Activated T-helper 17 cell treated with anti-CD3 and anti-CD28 coated beads, Interleukin-2, amount 50 U/mL, for 72 hours (primary cell): ENCODE results near the gene AHSA1. TPM values are rescaled to one million over a fixed set of nuclear protein-coding genes. Genes with fewer than 3 reads are reported as not detected.

Source experiments
- ATAC-seq: fragments of 150-1000 bp; cut with Tn5 transposase; replicated peaks from 2 replicates; pipeline ENCODE4 v1.10.0; 2021; ENCODE audit warnings: mild to moderate bottlenecking, moderate library complexity
- H3K27ac Mint-ChIP-seq: one replicate; pipeline ENCODE4 v1.8.0; 2022; ENCODE audit warnings: mixed read lengths
- H3K27me3 Mint-ChIP-seq: one replicate; pipeline ENCODE4 v1.8.0; 2022; ENCODE audit warnings: mixed read lengths
- H3K36me3 Mint-ChIP-seq: one replicate; pipeline ENCODE4 v1.8.0; 2022; ENCODE audit warnings: low read depth, mild to moderate bottlenecking, mixed read lengths
- H3K4me1 Mint-ChIP-seq: one replicate; pipeline ENCODE4 v1.8.0; 2022; ENCODE audit warnings: mixed read lengths
- H3K4me3 Mint-ChIP-seq: one replicate; pipeline ENCODE4 v1.8.0; 2022; ENCODE audit warnings: mild to moderate bottlenecking, mixed read lengths
- H3K9me3 Mint-ChIP-seq: one replicate; pipeline ENCODE4 v1.8.0; 2022; ENCODE audit warnings: mixed read lengths
- total RNA-seq, 2 donors: library from RNA; stranded (reverse); gene quantifications; one replicate each; pipeline ENCODE4 v1.2.3, GENCODE V29; 2022

Gene AHSA1
- total RNA-seq, 2 donors from 2014 or later: 143 to 283 TPM

DNA sequence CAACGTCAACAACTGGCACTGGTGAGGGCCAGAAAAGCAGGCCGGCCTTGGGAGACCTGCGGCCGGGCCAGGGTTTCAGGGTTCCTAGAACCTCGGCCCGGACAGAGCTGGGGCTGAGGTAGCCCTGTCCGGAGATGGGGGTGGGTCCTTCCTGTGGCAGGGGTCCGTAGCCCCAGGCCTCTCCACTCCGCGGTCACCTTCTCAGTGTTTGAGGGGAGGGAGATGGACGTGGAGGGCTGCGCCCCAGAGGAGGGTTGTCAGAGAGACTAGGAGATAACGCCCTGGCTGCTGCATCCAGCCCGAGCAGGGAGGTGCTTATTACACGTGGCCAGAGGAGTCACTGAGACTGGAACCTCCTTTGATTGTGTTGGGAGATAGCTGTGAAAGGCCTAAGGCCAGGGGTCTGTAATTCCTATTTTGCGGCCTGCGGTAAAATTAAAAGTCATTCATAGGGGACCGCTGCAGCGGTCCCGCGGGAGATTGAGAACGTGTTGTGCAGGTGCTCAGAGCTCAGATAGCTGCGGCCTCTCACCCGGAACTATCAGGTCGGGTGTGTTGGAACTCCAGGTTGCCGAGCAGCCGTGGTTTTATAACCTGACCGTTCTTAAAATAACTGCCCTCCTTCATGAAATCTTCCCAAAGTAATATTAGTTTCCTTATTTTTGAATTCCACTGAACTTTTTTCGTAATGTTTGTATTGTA lies 507 bp downstream of the AHSA1 start:
- peaks cover 77% of the 10 kb centered on the region for H3K36me3 Mint-ChIP-seq
- ATAC-seq: no peak
- no peaks in the 10 kb centered on the region for H3K27me3 Mint-ChIP-seq
- peak overlapping the region; percentile 98 for H3K4me3 Mint-ChIP-seq
- H3K4me1 Mint-ChIP-seq: peaks cover 23% of the 10 kb centered on the region
- H3K9me3 Mint-ChIP-seq: no peaks in the 10 kb centered on the region
- peak overlapping the region; percentile 100 for H3K27ac Mint-ChIP-seq

GRCh38 chr14:77459072-77459723 lies 1.3 kb downstream of the AHSA1 start:
- ATAC-seq: no peak
- H3K27ac Mint-ChIP-seq: peak overlapping the region; percentile 100
- H3K4me1 Mint-ChIP-seq: peaks cover 23% of the 10 kb centered on the region
- H3K9me3 Mint-ChIP-seq: no peaks in the 10 kb centered on the region
- H3K27me3 Mint-ChIP-seq: no peaks in the 10 kb centered on the region
- peaks cover 77% of the 10 kb centered on the region for H3K36me3 Mint-ChIP-seq
- peak overlapping the region; percentile 98 for H3K4me3 Mint-ChIP-seq

GRCh38 chr14:77467801-77468200 lies 9.9 kb downstream of the AHSA1 start:
- H3K27ac Mint-ChIP-seq: no peak overlapping the region
- ATAC-seq: no peak
- peaks cover 72% of the 10 kb centered on the region for H3K36me3 Mint-ChIP-seq
- H3K27me3 Mint-ChIP-seq: no peaks in the 10 kb centered on the region
- H3K4me3 Mint-ChIP-seq: no peak overlapping the region
- H3K4me1 Mint-ChIP-seq: peaks cover 5% of the 10 kb centered on the region
- no peaks in the 10 kb centered on the region for H3K9me3 Mint-ChIP-seq

DNA sequence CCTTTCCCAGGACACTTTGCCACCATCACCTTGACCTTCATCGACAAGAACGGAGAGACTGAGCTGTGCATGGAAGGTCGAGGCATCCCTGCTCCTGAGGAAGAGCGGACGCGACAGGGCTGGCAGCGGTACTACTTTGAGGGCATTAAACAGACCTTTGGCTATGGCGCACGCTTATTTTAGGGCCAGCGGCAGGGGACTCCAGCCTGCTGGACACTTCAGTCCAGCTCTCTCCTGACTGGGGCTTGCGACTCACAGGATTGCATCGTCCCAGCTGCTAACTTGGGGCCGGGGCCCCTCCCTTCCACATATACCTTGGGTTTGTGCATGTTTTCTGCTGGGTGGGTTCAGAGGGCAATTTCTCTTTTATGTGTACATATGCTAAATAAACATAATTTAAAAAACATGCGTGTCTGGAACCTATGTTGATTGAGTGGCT lies 11.2 kb downstream of the AHSA1 start:
- no peak for ATAC-seq
- H3K27me3 Mint-ChIP-seq: no peaks in the 10 kb centered on the region
- H3K4me1 Mint-ChIP-seq: peaks cover 5% of the 10 kb centered on the region
- no peak overlapping the region for H3K4me3 Mint-ChIP-seq
- H3K9me3 Mint-ChIP-seq: no peaks in the 10 kb centered on the region
- peaks cover 60% of the 10 kb centered on the region for H3K36me3 Mint-ChIP-seq
- H3K27ac Mint-ChIP-seq: no peak overlapping the region

DNA sequence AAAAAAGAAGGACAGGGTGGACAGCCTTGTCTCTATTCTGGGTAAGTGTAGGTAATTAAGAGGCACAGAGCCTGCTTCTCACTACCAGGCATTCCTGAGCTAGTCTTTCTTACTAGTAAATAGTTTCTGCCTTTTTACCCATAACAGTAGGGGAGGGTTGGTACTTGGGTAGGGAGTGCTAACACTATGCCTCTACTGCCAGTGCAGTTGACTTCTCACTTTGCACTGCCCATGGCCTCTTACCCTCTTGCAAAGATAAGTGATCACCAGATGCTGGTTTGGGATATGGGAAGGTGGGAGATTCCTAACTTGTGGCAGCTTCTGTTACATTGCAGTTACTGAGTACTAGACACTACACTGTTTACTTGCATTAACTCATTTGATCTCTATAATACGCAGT lies 11.6 kb downstream of the AHSA1 start:
- H3K27me3 Mint-ChIP-seq: no peaks in the 10 kb centered on the region
- peaks cover 5% of the 10 kb centered on the region for H3K4me1 Mint-ChIP-seq
- no peak overlapping the region for H3K4me3 Mint-ChIP-seq
- H3K9me3 Mint-ChIP-seq: no peaks in the 10 kb centered on the region
- H3K36me3 Mint-ChIP-seq: peaks cover 55% of the 10 kb centered on the region
- no peak for ATAC-seq
- H3K27ac Mint-ChIP-seq: no peak overlapping the region

DNA sequence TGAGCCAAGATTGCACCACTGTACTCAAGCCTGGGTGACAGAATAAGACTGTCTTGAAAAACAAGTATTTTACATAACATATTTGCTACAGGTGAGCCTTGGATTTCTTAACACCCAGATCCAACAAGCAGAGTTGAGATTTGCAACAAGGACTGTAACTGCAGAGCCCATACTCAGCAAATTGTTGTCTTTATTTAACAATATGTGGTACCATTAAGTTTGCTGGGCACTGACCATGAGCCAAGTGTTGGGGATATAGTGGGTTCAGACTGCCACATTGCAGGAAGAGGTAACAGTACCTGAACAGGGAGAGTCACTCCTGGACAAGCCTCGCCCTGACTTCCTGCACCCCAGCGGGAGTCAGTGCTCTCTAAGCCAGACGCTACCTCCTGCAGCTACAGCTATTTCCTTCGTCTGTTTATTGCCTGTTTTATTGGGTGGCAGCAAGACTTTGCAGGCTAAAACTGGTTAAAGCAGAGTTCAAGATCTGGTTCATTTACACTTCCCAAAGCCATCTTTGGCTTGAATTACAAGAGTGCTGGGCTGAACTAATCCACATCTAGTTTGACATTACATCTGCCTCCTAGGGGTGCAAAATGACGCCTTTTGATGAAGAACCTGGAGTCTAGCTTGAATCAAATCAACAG lies 12.5 kb downstream of the AHSA1 start:
- H3K36me3 Mint-ChIP-seq: peaks cover 47% of the 10 kb centered on the region
- no peaks in the 10 kb centered on the region for H3K9me3 Mint-ChIP-seq
- H3K4me1 Mint-ChIP-seq: peaks cover 5% of the 10 kb centered on the region
- H3K27me3 Mint-ChIP-seq: no peaks in the 10 kb centered on the region
- no peak overlapping the region for H3K4me3 Mint-ChIP-seq
- H3K27ac Mint-ChIP-seq: no peak overlapping the region
- no peak for ATAC-seq

GRCh38 chr14:77473921-77474320 lies 16.0 kb downstream of the AHSA1 start:
- H3K4me3 Mint-ChIP-seq: no peak overlapping the region
- H3K27ac Mint-ChIP-seq: no peak overlapping the region

GRCh38 chr14:77474479-77475177 lies 16.7 kb downstream of the AHSA1 start:
- Mint-ChIP-seq H3K4me3 (no peak overlapping the region), H3K9me3 (no peaks in the 10 kb centered on the region), H3K27me3 (no peaks in the 10 kb centered on the region), H3K36me3 (peaks cover 4% of the 10 kb centered on the region), H3K4me1 (no peaks in the 10 kb centered on the region), H3K27ac (no peak overlapping the region)
- ATAC-seq: no peak

More at GRCh38 chr14:77473921-77474320, 16.0 kb downstream of the AHSA1 start:
- Mint-ChIP-seq H3K4me1 (peaks cover 3% of the 10 kb centered on the region), H3K36me3 (peaks cover 11% of the 10 kb centered on the region), H3K9me3 (no peaks in the 10 kb centered on the region), H3K27me3 (no peaks in the 10 kb centered on the region)
- ATAC-seq: no peak

- no peak overlapping the region for H3K27ac Mint-ChIP-seq
- H3K36me3 Mint-ChIP-seq: no peaks in the 10 kb centered on the region
- no peaks in the 10 kb centered on the region for H3K27me3 Mint-ChIP-seq
- H3K4me1 Mint-ChIP-seq: no peaks in the 10 kb centered on the region
- no peaks in the 10 kb centered on the region for H3K9me3 Mint-ChIP-seq
- no peak overlapping the region for H3K4me3 Mint-ChIP-seq
- no peak for ATAC-seq
Measured at GRCh38 chr14:77475432-77476115, 17.7 kb downstream of the AHSA1 start.

- H3K27me3 Mint-ChIP-seq: no peaks in the 10 kb centered on the region
- H3K4me1 Mint-ChIP-seq: no peaks in the 10 kb centered on the region
- no peak for ATAC-seq
- H3K36me3 Mint-ChIP-seq: no peaks in the 10 kb centered on the region
- no peak overlapping the region for H3K27ac Mint-ChIP-seq
- H3K9me3 Mint-ChIP-seq: no peaks in the 10 kb centered on the region
- H3K4me3 Mint-ChIP-seq: no peak overlapping the region
Measured at GRCh38 chr14:77478029-77478428, 20.1 kb downstream of the AHSA1 start.

DNA sequence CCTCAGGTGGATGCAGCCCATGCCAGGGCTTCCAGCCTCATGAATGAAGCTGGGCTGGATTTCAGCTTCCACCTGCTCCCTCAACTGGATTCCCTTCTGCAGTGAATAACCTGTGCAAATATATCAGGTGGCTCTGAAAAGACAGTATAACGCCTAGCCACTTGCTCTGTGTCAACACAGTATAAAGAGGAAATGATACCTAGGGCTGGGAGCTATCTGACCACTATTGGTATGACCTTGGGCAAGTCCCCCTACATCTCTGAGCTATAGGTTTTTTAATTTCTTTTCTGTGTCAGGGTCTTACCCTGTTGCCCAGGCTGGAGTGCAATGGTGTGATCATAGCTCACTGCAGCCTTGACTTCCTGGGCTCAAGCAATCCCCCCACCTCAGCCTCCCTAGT lies 20.9 kb downstream of the AHSA1 start:
- Mint-ChIP-seq H3K36me3 (no peaks in the 10 kb centered on the region), H3K4me1 (no peaks in the 10 kb centered on the region), H3K9me3 (no peaks in the 10 kb centered on the region), H3K27ac (no peak overlapping the region), H3K27me3 (no peaks in the 10 kb centered on the region), H3K4me3 (no peak overlapping the region)
- no peak for ATAC-seq

GRCh38 chr14:77482422-77482821 lies 24.5 kb downstream of the AHSA1 start:
- Mint-ChIP-seq H3K9me3 (no peaks in the 10 kb centered on the region), H3K27me3 (no peaks in the 10 kb centered on the region), H3K4me3 (no peak overlapping the region), H3K36me3 (no peaks in the 10 kb centered on the region), H3K4me1 (no peaks in the 10 kb centered on the region), H3K27ac (no peak overlapping the region)
- no peak for ATAC-seq

GRCh38 chr14:77485256-77485655 lies 27.4 kb downstream of the AHSA1 start:
- no peaks in the 10 kb centered on the region for H3K27me3 Mint-ChIP-seq
- ATAC-seq: no peak
- H3K27ac Mint-ChIP-seq: no peak overlapping the region
- no peaks in the 10 kb centered on the region for H3K9me3 Mint-ChIP-seq
- H3K4me1 Mint-ChIP-seq: no peaks in the 10 kb centered on the region
- H3K4me3 Mint-ChIP-seq: no peak overlapping the region
- H3K36me3 Mint-ChIP-seq: no peaks in the 10 kb centered on the region
